HCT116 (cell line): ENCODE results near the gene AMMECR1. TPM values are rescaled to one million over a fixed set of nuclear protein-coding genes. Genes with fewer than 3 reads are reported as not detected.

Experiments used
- ATAC-seq: fragments of 200-7000 bp; cut with Tn5 transposase; 2 replicates; pipeline ENCODE4 v1.9.1; 2020; ENCODE audit warnings: mild to moderate bottlenecking, moderate library complexity
- BruUV-seq: library from RNA; stranded (reverse); fragments of 400-500 nt; replicated peaks from 2 replicates; lab custom pipeline; 2021; lab: Mats Ljungman, UMichigan
- CTCF ChIA-PET: fragments of 300-600 bp; sonication (Branson Sonifier 250); formaldehyde crosslinking; loops from one replicate; lab custom pipeline; 2021; ENCODE audit warnings: antibody characterized with exemption; lab: Charles Lee
- POLR2A ChIA-PET: fragments of 300-600, 350-600 bp; sonication (Branson Sonifier 250); formaldehyde crosslinking; loops from one replicate; lab custom pipeline; 2021; ENCODE audit warnings: antibody characterized with exemption; lab: Charles Lee
- RAD21 ChIA-PET, 2 experiments: fragments of 300-600 bp; sonication (Branson Sonifier 250); formaldehyde crosslinking; loops; one replicate each; lab custom pipeline; 2023; ENCODE audit warnings: low total read pairs in 2 of 2; ENCODE audit not compliant: uncharacterized antibody in 2 of 2, unreplicated experiment in 2 of 2, low non-redundant PET in 1 of 2; lab: Charles Lee
- DNase-seq: peaks from one replicate; pipeline ENCODE4 v3.0.0-alpha.2; 2010; ENCODE audit warnings: low read depth, low spot score
- H2AFZ ChIP-seq: fragments of 200-600 bp; shearing (Covaris generic), sonication (generic); 2 replicates; pipeline ENCODE4 v1.6.1; 2017; ENCODE audit warnings: low read depth, mixed run types, mixed read lengths, antibody characterized with exemption, low read length; ENCODE audit not compliant: poor library complexity, severe bottlenecking
- H3K27ac ChIP-seq: 2 replicates; pipeline ENCODE4 v1.5.1; 2012; ENCODE audit warnings: low read depth, low read length
- H3K27me3 ChIP-seq: fragments of 200-600 bp; sonication (generic); 2 replicates; pipeline ENCODE4 v1.6.1; 2016; ENCODE audit warnings: mixed run types, low read length, mixed read lengths; ENCODE audit not compliant: insufficient read depth
- H3K36me3 ChIP-seq, 2 experiments: fragments of 200-500 bp in 1 of 2; fragments of 200-600 bp in 1 of 2; sonication (Bioruptor generic) in 1 of 2; sonication (generic) in 1 of 2; 2 replicates each; pipeline versions ENCODE4 v1.5.1 to v1.6.1; 2014 to 2016; ENCODE audit warnings: low read length in 2 of 2, inconsistent platforms in 1 of 2, mixed read lengths in 1 of 2, mixed run types in 1 of 2; ENCODE audit not compliant: insufficient read depth in 2 of 2, control insufficient read depth in 1 of 2
- H3K4me1 ChIP-seq, 2 experiments: fragments of 200-600 bp in 1 of 2; sonication (generic) in 1 of 2; 2 replicates each; pipeline versions ENCODE4 v1.5.1 to v1.6.1; 2012 to 2017; ENCODE audit warnings: low read length in 2 of 2, inconsistent platforms in 1 of 2, mild to moderate bottlenecking in 1 of 2, mixed read lengths in 1 of 2, mixed run types in 1 of 2, moderate library complexity in 1 of 2; ENCODE audit not compliant: insufficient read depth in 2 of 2, control insufficient read depth in 1 of 2
- H3K4me2 ChIP-seq: fragments of 200-600 bp; sonication (generic); 2 replicates; pipeline ENCODE4 v1.6.1; 2017; ENCODE audit warnings: mixed run types, low read length, mixed read lengths
- H3K4me3 ChIP-seq, 2 experiments: fragments of 200-600 bp in 1 of 2; sonication (generic) in 1 of 2; replicated peaks in 1 of 2; 2 replicates each; pipeline ENCODE4 v1.5.1; 2011 to 2016; ENCODE audit warnings: low read length in 2 of 2, control low read depth in 1 of 2, low read depth in 1 of 2, mild to moderate bottlenecking in 1 of 2, mixed read lengths in 1 of 2, mixed run types in 1 of 2
- H3K79me2 ChIP-seq: fragments of 200-600 bp; sonication (generic); 2 replicates; pipeline ENCODE4 v1.6.1; 2017; ENCODE audit warnings: mild to moderate bottlenecking, mixed run types, low read length, moderate library complexity, mixed read lengths; ENCODE audit not compliant: insufficient read depth
- H3K9ac ChIP-seq: fragments of 200-600 bp; sonication (generic); 2 replicates; pipeline ENCODE4 v1.6.1; 2016; ENCODE audit warnings: low read length, mixed read lengths
- H3K9me2 ChIP-seq: fragments of 200-600 bp; sonication (generic), shearing (Covaris generic); 2 replicates; pipeline ENCODE4 v1.6.1; 2017; ENCODE audit warnings: mixed run types, mild to moderate bottlenecking, moderate library complexity; ENCODE audit not compliant: insufficient read depth
- H3K9me3 ChIP-seq, 2 experiments: fragments of 200-500 bp in 1 of 2; fragments of 200-600 bp in 1 of 2; sonication (Bioruptor generic) in 1 of 2; sonication (generic) in 1 of 2; 2 replicates each; pipeline ENCODE4 v1.6.1; 2014 to 2017; ENCODE audit warnings: low read length in 2 of 2, mixed read lengths in 2 of 2, inconsistent platforms in 1 of 2, low read depth in 1 of 2, mild to moderate bottlenecking in 1 of 2, mixed run types in 1 of 2, moderate library complexity in 1 of 2; ENCODE audit not compliant: control insufficient read depth in 1 of 2, insufficient read depth in 1 of 2
- H4K20me1 ChIP-seq: fragments of 200-600 bp; sonication (generic), shearing (Covaris generic); 2 replicates; pipeline ENCODE4 v1.6.1; 2017; ENCODE audit warnings: mixed run types, mild to moderate bottlenecking, moderate library complexity; ENCODE audit not compliant: insufficient read depth
- CBX3 ChIP-seq: IDR thresholded peaks from 2 replicates; pipeline ENCODE4 v1.6.1; 2012; ENCODE audit warnings: low read depth
- CEBPB ChIP-seq: IDR thresholded peaks from 2 replicates; pipeline ENCODE4 v1.6.1; 2012; ENCODE audit warnings: low read depth
- EGR1 ChIP-seq: IDR thresholded peaks from 2 replicates; pipeline ENCODE4 v1.6.1; 2012; ENCODE audit warnings: low read depth
- ELF1 ChIP-seq: IDR thresholded peaks from 2 replicates; pipeline ENCODE4 v1.6.1; 2012; ENCODE audit warnings: low read depth, borderline replicate concordance
- EZH2 ChIP-seq: fragments of 200-600 bp; sonication (generic); IDR thresholded peaks from 2 replicates; pipeline ENCODE4 v1.6.1; 2017; ENCODE audit warnings: antibody characterized with exemption, mixed run types
- EZH2phosphoT487 ChIP-seq: fragments of 200-600 bp; IDR thresholded peaks from 2 replicates; pipeline ENCODE4 v1.6.1; 2018; ENCODE audit warnings: antibody characterized with exemption, borderline replicate concordance
- FOSL1 ChIP-seq: IDR thresholded peaks from 2 replicates; pipeline ENCODE4 v1.6.1; 2012; ENCODE audit warnings: low read depth
- JUND ChIP-seq: IDR thresholded peaks from 2 replicates; pipeline ENCODE4 v1.6.1; 2012
- RAD21 ChIP-seq: IDR thresholded peaks from 2 replicates; pipeline ENCODE4 v1.6.1; 2012; ENCODE audit warnings: low read depth, mild to moderate bottlenecking
- SIN3A ChIP-seq: IDR thresholded peaks from 2 replicates; pipeline ENCODE4 v1.6.1; 2012; ENCODE audit warnings: low read depth
- SRF ChIP-seq: IDR thresholded peaks from 2 replicates; pipeline ENCODE4 v1.6.1; 2012; ENCODE audit warnings: low read depth
- TCF7L2 ChIP-seq: IDR thresholded peaks from 2 replicates; pipeline ENCODE4 v1.7.0; 2011; ENCODE audit warnings: borderline replicate concordance, inconsistent platforms; ENCODE audit not compliant: insufficient read depth, insufficient read length; ENCODE audit errors: extremely low read depth
- intact Hi-C: fragments of 100-400 bp; cut with micrococcal nuclease; formaldehyde crosslinking; loops from 2 replicates; pipeline ENCODE4 v1.10.0; 2022
- total RNA-seq: library from RNA; stranded (reverse); gene quantifications from one replicate; pipeline ENCODE4 v1.2.1, GENCODE V29; 2021; ENCODE audit not compliant: unreplicated experiment
- TF ChIP-seq, protein P1 (sequence below): IDR thresholded peaks from 2 replicates; pipeline ENCODE4 v1.6.1; 2011; ENCODE audit warnings: mild to moderate bottlenecking, low read length, moderate library complexity; ENCODE audit not compliant: insufficient replicate concordance; ENCODE audit errors: extremely low read depth
- TF ChIP-seq, protein P2 (sequence below): IDR thresholded peaks from 2 replicates; pipeline ENCODE4 v1.6.1; 2012; ENCODE audit warnings: low read depth
- TF ChIP-seq, protein P3 (sequence below): IDR thresholded peaks from 2 replicates; pipeline ENCODE4 v1.6.1; 2012
- TF ChIP-seq, protein P4 (sequence below): IDR thresholded peaks from 2 replicates; pipeline ENCODE4 v1.6.1; 2012

The AMMECR1 gene
- total RNA-seq, 1 experiment from 2014 or later: 9.2 TPM

DNA sequence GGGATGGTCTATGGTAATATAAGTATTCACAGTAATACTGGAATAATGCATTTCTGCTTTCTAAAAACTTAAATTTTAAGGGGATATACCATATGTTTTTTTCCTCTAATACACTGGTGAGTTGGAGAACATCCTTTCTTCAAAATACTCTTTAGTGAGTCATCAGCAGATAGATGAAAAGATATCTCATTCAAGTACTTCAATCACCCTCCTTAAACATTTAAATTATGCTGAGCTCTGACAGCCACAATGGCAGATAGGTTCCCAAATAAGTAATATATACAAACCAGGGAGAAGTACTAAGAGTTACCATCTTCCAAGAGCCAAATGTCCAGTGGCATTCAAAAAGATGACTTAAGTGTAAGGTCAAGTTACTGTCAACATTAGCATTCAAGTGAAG, 52.2 kb downstream of the AMMECR1 start:
- Histone ChIP-seq H3K27ac (no peak overlapping the region), H2AFZ (no peak overlapping the region), H3K9me3 (no peaks in the 10 kb centered on the region), H3K9me2 (no peaks in the 10 kb centered on the region), H3K36me3 (no peaks in the 10 kb centered on the region), H4K20me1 (no peaks in the 10 kb centered on the region), H3K4me2 (no peak overlapping the region), H3K79me2 (no peaks in the 10 kb centered on the region), H3K9ac (no peak overlapping the region), H3K4me1 (no peaks in the 10 kb centered on the region), H3K4me3 (no peak overlapping the region), H3K27me3 (no peaks in the 10 kb centered on the region)
- intact Hi-C loops: no loop called here
- TF ChIP-seq TCF7L2 (no peak), EGR1 (no peak), ELF1 (no peak), EZH2phosphoT487 (no peak)
- TF ChIP-seq, protein P1, sequence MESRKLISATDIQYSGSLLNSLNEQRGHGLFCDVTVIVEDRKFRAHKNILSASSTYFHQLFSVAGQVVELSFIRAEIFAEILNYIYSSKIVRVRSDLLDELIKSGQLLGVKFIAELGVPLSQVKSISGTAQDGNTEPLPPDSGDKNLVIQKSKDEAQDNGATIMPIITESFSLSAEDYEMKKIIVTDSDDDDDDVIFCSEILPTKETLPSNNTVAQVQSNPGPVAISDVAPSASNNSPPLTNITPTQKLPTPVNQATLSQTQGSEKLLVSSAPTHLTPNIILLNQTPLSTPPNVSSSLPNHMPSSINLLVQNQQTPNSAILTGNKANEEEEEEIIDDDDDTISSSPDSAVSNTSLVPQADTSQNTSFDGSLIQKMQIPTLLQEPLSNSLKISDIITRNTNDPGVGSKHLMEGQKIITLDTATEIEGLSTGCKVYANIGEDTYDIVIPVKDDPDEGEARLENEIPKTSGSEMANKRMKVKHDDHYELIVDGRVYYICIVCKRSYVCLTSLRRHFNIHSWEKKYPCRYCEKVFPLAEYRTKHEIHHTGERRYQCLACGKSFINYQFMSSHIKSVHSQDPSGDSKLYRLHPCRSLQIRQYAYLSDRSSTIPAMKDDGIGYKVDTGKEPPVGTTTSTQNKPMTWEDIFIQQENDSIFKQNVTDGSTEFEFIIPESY: no peak
- POLR2A ChIA-PET: no interaction called here
- RAD21 ChIA-PET: no interaction called here
- ATAC-seq: no peak
- no peak for DNase-seq
- CTCF ChIA-PET: no interaction called here
- BruUV-seq: no TSS peak

DNA sequence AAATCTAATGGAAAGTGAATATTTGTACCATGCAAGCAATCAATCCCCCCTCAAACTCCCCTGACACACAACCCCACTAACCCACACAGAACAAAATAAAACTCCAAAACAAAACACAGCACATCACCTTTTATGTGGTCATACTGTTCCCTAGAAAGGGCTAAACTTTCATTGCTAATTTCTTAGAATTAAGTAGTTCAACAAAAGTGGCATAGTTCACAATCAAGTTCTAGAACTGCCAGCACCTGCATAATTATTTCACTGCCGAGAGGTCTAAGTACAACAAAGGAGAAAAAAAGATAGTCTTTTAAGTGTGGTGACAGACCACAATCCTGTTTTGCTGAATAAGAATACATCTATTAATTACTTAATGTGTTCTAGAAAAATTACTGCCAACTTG, 58.8 kb downstream of the AMMECR1 start:
- H3K27ac ChIP-seq: no peak overlapping the region
- ChIA-PET RAD21 (no interaction called here), POLR2A (no interaction called here), CTCF (no interaction called here)
- no peaks in the 10 kb centered on the region for H4K20me1 ChIP-seq
- H3K9me3 ChIP-seq: no peaks in the 10 kb centered on the region
- no peak overlapping the region for H2AFZ ChIP-seq
- H3K27me3 ChIP-seq: no peaks in the 10 kb centered on the region
- H3K4me1 ChIP-seq: no peaks in the 10 kb centered on the region
- no peak overlapping the region for H3K4me2 ChIP-seq
- no peak overlapping the region for H3K4me3 ChIP-seq
- ATAC-seq (no peak), DNase-seq (no peak)
- H3K36me3 ChIP-seq: no peaks in the 10 kb centered on the region
- no peak overlapping the region for H3K9ac ChIP-seq
- no peaks in the 10 kb centered on the region for H3K9me2 ChIP-seq
- H3K79me2 ChIP-seq: no peaks in the 10 kb centered on the region
- intact Hi-C loops: no loop called here
- no TSS peak for BruUV-seq
- TF ChIP-seq EZH2 (no peak), JUND (no peak), SRF (no peak), SIN3A (no peak), RAD21 (no peak), FOSL1 (no peak), CEBPB (no peak), CBX3 (no peak)
- TF ChIP-seq, protein P2, sequence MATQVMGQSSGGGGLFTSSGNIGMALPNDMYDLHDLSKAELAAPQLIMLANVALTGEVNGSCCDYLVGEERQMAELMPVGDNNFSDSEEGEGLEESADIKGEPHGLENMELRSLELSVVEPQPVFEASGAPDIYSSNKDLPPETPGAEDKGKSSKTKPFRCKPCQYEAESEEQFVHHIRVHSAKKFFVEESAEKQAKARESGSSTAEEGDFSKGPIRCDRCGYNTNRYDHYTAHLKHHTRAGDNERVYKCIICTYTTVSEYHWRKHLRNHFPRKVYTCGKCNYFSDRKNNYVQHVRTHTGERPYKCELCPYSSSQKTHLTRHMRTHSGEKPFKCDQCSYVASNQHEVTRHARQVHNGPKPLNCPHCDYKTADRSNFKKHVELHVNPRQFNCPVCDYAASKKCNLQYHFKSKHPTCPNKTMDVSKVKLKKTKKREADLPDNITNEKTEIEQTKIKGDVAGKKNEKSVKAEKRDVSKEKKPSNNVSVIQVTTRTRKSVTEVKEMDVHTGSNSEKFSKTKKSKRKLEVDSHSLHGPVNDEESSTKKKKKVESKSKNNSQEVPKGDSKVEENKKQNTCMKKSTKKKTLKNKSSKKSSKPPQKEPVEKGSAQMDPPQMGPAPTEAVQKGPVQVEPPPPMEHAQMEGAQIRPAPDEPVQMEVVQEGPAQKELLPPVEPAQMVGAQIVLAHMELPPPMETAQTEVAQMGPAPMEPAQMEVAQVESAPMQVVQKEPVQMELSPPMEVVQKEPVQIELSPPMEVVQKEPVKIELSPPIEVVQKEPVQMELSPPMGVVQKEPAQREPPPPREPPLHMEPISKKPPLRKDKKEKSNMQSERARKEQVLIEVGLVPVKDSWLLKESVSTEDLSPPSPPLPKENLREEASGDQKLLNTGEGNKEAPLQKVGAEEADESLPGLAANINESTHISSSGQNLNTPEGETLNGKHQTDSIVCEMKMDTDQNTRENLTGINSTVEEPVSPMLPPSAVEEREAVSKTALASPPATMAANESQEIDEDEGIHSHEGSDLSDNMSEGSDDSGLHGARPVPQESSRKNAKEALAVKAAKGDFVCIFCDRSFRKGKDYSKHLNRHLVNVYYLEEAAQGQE: no peak
- TF ChIP-seq, protein P3, sequence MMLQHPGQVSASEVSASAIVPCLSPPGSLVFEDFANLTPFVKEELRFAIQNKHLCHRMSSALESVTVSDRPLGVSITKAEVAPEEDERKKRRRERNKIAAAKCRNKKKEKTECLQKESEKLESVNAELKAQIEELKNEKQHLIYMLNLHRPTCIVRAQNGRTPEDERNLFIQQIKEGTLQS: no peak
- TF ChIP-seq, protein P4, sequence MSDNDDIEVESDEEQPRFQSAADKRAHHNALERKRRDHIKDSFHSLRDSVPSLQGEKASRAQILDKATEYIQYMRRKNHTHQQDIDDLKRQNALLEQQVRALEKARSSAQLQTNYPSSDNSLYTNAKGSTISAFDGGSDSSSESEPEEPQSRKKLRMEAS: no peak
